PC-3 (cell line): ENCODE measurements around the gene RBFOX2. TPM values are rescaled to one million over a fixed set of nuclear protein-coding genes. Genes with fewer than 3 reads are reported as not detected.

ENCODE experiments used
- ATAC-seq: fragments of 200-7000 bp; cut with Tn5 transposase; 2 replicates; pipeline ENCODE4 v1.9.1; 2020; ENCODE audit warnings: mild to moderate bottlenecking, moderate library complexity
- BruUV-seq: library from RNA; stranded (reverse); fragments of 400-500 nt; replicated peaks from 2 replicates; lab custom pipeline; 2021; lab: Mats Ljungman, UMichigan
- CTCF ChIA-PET: fragments of 300-600 bp; sonication (Branson Sonifier 250); formaldehyde crosslinking; loops from one replicate; lab custom pipeline; 2022; ENCODE audit warnings: antibody characterized with exemption; lab: Charles Lee
- POLR2A ChIA-PET: fragments of 300-600 bp; sonication (Branson Sonifier 250); formaldehyde crosslinking; loops from one replicate; lab custom pipeline; 2022; ENCODE audit warnings: antibody characterized with exemption; ENCODE audit not compliant: unreplicated experiment; lab: Charles Lee
- DNase-seq: peaks from one replicate; pipeline ENCODE4 v3.0.0-alpha.2; 2015
- H2AFZ ChIP-seq: fragments of 300-600 bp; sonication (generic); 2 replicates; pipeline ENCODE4 v1.6.0; 2016; ENCODE audit warnings: antibody characterized with exemption, low read length
- H3F3A ChIP-seq: fragments of 300-600 bp; sonication (generic); one replicate; pipeline ENCODE4 v1.6.0; 2017; ENCODE audit warnings: antibody characterized with exemption, low read length, control low read depth, mild to moderate bottlenecking; ENCODE audit not compliant: unreplicated experiment
- H3K27ac ChIP-seq: fragments of 300-600 bp; sonication (generic); 2 replicates; pipeline ENCODE4 v1.5.1; 2016; ENCODE audit warnings: mild to moderate bottlenecking, low read length
- H3K27me3 ChIP-seq: fragments of 300-600 bp; sonication (generic); 2 replicates; pipeline ENCODE4 v1.6.1; 2016; ENCODE audit warnings: low read length, mixed read lengths
- H3K36me3 ChIP-seq: fragments of 300-600 bp; sonication (generic); 2 replicates; pipeline ENCODE4 v1.6.1; 2016; ENCODE audit warnings: low read depth, mixed run types, low read length, mixed read lengths
- H3K4me1 ChIP-seq: fragments of 300-600 bp; sonication (generic); 2 replicates; pipeline ENCODE4 v1.5.1; 2016; ENCODE audit warnings: low read length; ENCODE audit not compliant: insufficient read depth
- H3K4me2 ChIP-seq: fragments of 300-600 bp; sonication (generic); 2 replicates; pipeline ENCODE4 v1.6.0; 2016; ENCODE audit warnings: low read length
- H3K4me3 ChIP-seq: fragments of 300-600 bp; sonication (generic); 2 replicates; pipeline ENCODE4 v1.5.1; 2016; ENCODE audit warnings: mild to moderate bottlenecking, low read length, mixed read lengths
- H3K79me2 ChIP-seq: fragments of 300-600 bp; sonication (generic); 2 replicates; pipeline ENCODE4 v1.6.1; 2017; ENCODE audit warnings: low read length, mixed read lengths
- H3K9ac ChIP-seq: fragments of 300-600 bp; sonication (generic); 2 replicates; pipeline ENCODE4 v1.6.0; 2016; ENCODE audit warnings: mild to moderate bottlenecking, low read length
- H3K9me2 ChIP-seq: fragments of 300-600 bp; sonication (generic); replicated peaks from 2 replicates; pipeline ENCODE4 v1.6.1; 2016; ENCODE audit warnings: mixed run types, low read length, mixed read lengths
- H3K9me3 ChIP-seq: fragments of 300-600 bp; sonication (generic); 2 replicates; pipeline ENCODE4 v1.6.1; 2016; ENCODE audit warnings: low read length, mixed read lengths
- H4K20me1 ChIP-seq: fragments of 300-600 bp; sonication (generic); 2 replicates; pipeline ENCODE4 v1.6.1; 2016; ENCODE audit warnings: low read length, mixed read lengths
- CTCF ChIP-seq: fragments of 300-600 bp; sonication (generic); conservative IDR thresholded peaks from 2 replicates; pipeline ENCODE4 v1.5.1; 2017; ENCODE audit warnings: antibody characterized with exemption, low read depth, mild to moderate bottlenecking, low read length
- EZH2 ChIP-seq: fragments of 300-600 bp; sonication (generic); IDR thresholded peaks from one replicate; pipeline ENCODE4 v1.6.1; 2017; ENCODE audit warnings: antibody characterized with exemption, mild to moderate bottlenecking, low read length; ENCODE audit not compliant: unreplicated experiment
- EZH2phosphoT487 ChIP-seq: fragments of 300-600 bp; sonication (generic); IDR thresholded peaks from 2 replicates; pipeline ENCODE4 v1.6.1; 2018; ENCODE audit warnings: mild to moderate bottlenecking, antibody characterized with exemption, low read length, borderline replicate concordance
- intact Hi-C: fragments of 100-400 bp; cut with micrococcal nuclease; formaldehyde crosslinking; loops from 2 replicates; pipeline ENCODE4 v1.9.0; 2023
- total RNA-seq: library from RNA; depleted of rRNA; stranded (reverse); fragments of >200 nt; gene quantifications from 2 replicates; pipeline ENCODE4 v1.2.3, GENCODE V29; 2014

Gene RBFOX2
- total RNA-seq, 1 experiment from 2014 or later = 75.1 TPM

- no peak overlapping the region for H3K27ac ChIP-seq
- no peaks in the 10 kb centered on the region for H3K36me3 ChIP-seq
- no peaks in the 10 kb centered on the region for H3K27me3 ChIP-seq
- ChIA-PET CTCF (no interaction called here), POLR2A (no interaction called here)
- H3F3A ChIP-seq = no peaks in the 10 kb centered on the region
- H3K9ac ChIP-seq = no peak overlapping the region
- no peaks in the 10 kb centered on the region for H3K9me2 ChIP-seq
- H3K9me3 ChIP-seq = no peaks in the 10 kb centered on the region
- no peaks in the 10 kb centered on the region for H4K20me1 ChIP-seq
- intact Hi-C loops = no loop called here
- TF ChIP-seq EZH2phosphoT487 (no peak), CTCF (no peak), EZH2 (no peak)
- DNase-seq (no peak), ATAC-seq (no peak)
- no peaks in the 10 kb centered on the region for H3K4me1 ChIP-seq
- no TSS peak for BruUV-seq
- H3K4me2 ChIP-seq = no peak overlapping the region
- no peak overlapping the region for H2AFZ ChIP-seq
- peaks cover 59% of the 10 kb centered on the region for H3K79me2 ChIP-seq
- no peak overlapping the region for H3K4me3 ChIP-seq
Observed at GRCh38 chr22:35987487-35987886, 41.1 kb downstream of the RBFOX2 start.

- DNase-seq = no peak
- intact Hi-C loops = no loop called here
- no peak for TF ChIP-seq EZH2phosphoT487
- TF ChIP-seq CTCF = no peak
- TF ChIP-seq EZH2 = no peak
- no TSS peak for BruUV-seq
- no peak for ATAC-seq
- H3K9me3 ChIP-seq = no peaks in the 10 kb centered on the region
- no peak overlapping the region for H2AFZ ChIP-seq
- no peaks in the 10 kb centered on the region for H3K4me1 ChIP-seq
- H3F3A ChIP-seq = no peaks in the 10 kb centered on the region
- ChIA-PET POLR2A (no interaction called here), CTCF (no interaction called here)
- H3K27ac ChIP-seq = no peak overlapping the region
- no peak overlapping the region for H3K4me3 ChIP-seq
- H3K9ac ChIP-seq = no peak overlapping the region
- H3K9me2 ChIP-seq = no peaks in the 10 kb centered on the region
- peaks cover 63% of the 10 kb centered on the region for H3K79me2 ChIP-seq
- no peaks in the 10 kb centered on the region for H4K20me1 ChIP-seq
- H3K27me3 ChIP-seq = no peaks in the 10 kb centered on the region
- H3K36me3 ChIP-seq = no peaks in the 10 kb centered on the region
- no peak overlapping the region for H3K4me2 ChIP-seq
Observed at GRCh38 chr22:35986088-35986487, 42.5 kb downstream of the RBFOX2 start.

- DNase-seq (no peak), ATAC-seq (no peak)
- H2AFZ ChIP-seq = no peak overlapping the region
- TF ChIP-seq CTCF (no peak), EZH2phosphoT487 (no peak), EZH2 (no peak)
- no peak overlapping the region for H3K4me3 ChIP-seq
- BruUV-seq = no TSS peak
- ChIA-PET CTCF (no interaction called here), POLR2A (no interaction called here)
- no peak overlapping the region for H3K27ac ChIP-seq
- no peaks in the 10 kb centered on the region for H3K4me1 ChIP-seq
- no peak overlapping the region for H3K4me2 ChIP-seq
- no peaks in the 10 kb centered on the region for H4K20me1 ChIP-seq
- intact Hi-C loops = no loop called here
- H3K9ac ChIP-seq = no peak overlapping the region
- H3K9me3 ChIP-seq = no peaks in the 10 kb centered on the region
- H3K36me3 ChIP-seq = no peaks in the 10 kb centered on the region
- H3K27me3 ChIP-seq = no peaks in the 10 kb centered on the region
- no peaks in the 10 kb centered on the region for H3K9me2 ChIP-seq
- H3K79me2 ChIP-seq = peaks cover 60% of the 10 kb centered on the region
- H3F3A ChIP-seq = no peaks in the 10 kb centered on the region
Observed at GRCh38 chr22:35985371-35985770, 43.3 kb downstream of the RBFOX2 start.
